GM12872 (cell line): ENCODE results near the gene ARID3A.

Experiments used
- CTCF ChIP-seq: IDR thresholded peaks from 3 replicates; pipeline ENCODE4 v1.5.1; 2011; ENCODE audit warnings: low read depth, mild to moderate bottlenecking, low read length, moderate library complexity; ENCODE audit not compliant: insufficient read depth

The ARID3A gene

GRCh38 chr19:929891-930258, 4.0 kb downstream of the ARID3A start:
- no peak for TF ChIP-seq CTCF

GRCh38 chr19:931860-932647, 6.2 kb downstream of the ARID3A start:
- TF ChIP-seq CTCF, result no peak

GRCh38 chr19:932648-933552, 7.1 kb downstream of the ARID3A start:
- TF ChIP-seq CTCF, result no peak

- TF ChIP-seq CTCF, result no peak
Measured at GRCh38 chr19:933553-933882, 7.7 kb downstream of the ARID3A start.

GRCh38 chr19:934197-934840, 8.5 kb downstream of the ARID3A start:
- TF ChIP-seq CTCF, result no peak

- no peak for TF ChIP-seq CTCF
Measured at GRCh38 chr19:934865-935479, 9.1 kb downstream of the ARID3A start.

- no peak for TF ChIP-seq CTCF
Measured at GRCh38 chr19:936175-936546, 10.3 kb downstream of the ARID3A start.
